ENCODE results near the gene RARA.

GRCh38 chr17:40307740-40308239 lies 1.2 kb upstream of the RARA start:
- TF ChIP-seq, protein P1, sequence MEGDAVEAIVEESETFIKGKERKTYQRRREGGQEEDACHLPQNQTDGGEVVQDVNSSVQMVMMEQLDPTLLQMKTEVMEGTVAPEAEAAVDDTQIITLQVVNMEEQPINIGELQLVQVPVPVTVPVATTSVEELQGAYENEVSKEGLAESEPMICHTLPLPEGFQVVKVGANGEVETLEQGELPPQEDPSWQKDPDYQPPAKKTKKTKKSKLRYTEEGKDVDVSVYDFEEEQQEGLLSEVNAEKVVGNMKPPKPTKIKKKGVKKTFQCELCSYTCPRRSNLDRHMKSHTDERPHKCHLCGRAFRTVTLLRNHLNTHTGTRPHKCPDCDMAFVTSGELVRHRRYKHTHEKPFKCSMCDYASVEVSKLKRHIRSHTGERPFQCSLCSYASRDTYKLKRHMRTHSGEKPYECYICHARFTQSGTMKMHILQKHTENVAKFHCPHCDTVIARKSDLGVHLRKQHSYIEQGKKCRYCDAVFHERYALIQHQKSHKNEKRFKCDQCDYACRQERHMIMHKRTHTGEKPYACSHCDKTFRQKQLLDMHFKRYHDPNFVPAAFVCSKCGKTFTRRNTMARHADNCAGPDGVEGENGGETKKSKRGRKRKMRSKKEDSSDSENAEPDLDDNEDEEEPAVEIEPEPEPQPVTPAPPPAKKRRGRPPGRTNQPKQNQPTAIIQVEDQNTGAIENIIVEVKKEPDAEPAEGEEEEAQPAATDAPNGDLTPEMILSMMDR (conservative IDR thresholded peaks at IDR 0.05; ENCODE audit: low read depth, low read length): no peak
- TF ChIP-seq EZH2 (IDR thresholded peaks at IDR 0.05; ENCODE audit: borderline replicate concordance, low read depth, low read length, poor library complexity, severe bottlenecking): no peak

Measured in A673 (cell line).